ENCODE results near the gene SRBD1.
A peak's percentile ranks its signal among the peaks of the same experiment; 100 is the strongest.

Gene SRBD1, protein sequence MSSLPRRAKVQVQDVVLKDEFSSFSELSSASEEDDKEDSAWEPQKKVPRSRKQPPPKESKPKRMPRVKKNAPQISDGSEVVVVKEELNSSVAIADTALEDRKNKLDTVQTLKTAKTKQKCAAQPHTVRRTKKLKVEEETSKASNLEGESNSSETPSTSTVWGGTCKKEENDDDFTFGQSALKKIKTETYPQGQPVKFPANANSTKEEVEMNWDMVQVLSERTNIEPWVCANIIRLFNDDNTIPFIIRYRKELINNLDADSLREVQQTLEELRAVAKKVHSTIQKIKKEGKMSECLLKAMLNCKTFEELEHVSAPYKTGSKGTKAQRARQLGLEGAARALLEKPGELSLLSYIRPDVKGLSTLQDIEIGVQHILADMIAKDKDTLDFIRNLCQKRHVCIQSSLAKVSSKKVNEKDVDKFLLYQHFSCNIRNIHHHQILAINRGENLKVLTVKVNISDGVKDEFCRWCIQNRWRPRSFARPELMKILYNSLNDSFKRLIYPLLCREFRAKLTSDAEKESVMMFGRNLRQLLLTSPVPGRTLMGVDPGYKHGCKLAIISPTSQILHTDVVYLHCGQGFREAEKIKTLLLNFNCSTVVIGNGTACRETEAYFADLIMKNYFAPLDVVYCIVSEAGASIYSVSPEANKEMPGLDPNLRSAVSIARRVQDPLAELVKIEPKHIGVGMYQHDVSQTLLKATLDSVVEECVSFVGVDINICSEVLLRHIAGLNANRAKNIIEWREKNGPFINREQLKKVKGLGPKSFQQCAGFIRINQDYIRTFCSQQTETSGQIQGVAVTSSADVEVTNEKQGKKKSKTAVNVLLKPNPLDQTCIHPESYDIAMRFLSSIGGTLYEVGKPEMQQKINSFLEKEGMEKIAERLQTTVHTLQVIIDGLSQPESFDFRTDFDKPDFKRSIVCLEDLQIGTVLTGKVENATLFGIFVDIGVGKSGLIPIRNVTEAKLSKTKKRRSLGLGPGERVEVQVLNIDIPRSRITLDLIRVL

GRCh38 chr2:45611020-45611859, at the start of gene SRBD1:
SRBD1 (minus strand) TSS chr2:45611267; CDS start chr2:45605441, 5,826 bp downstream.
- DNase-seq = peak; percentile 97

DNA sequence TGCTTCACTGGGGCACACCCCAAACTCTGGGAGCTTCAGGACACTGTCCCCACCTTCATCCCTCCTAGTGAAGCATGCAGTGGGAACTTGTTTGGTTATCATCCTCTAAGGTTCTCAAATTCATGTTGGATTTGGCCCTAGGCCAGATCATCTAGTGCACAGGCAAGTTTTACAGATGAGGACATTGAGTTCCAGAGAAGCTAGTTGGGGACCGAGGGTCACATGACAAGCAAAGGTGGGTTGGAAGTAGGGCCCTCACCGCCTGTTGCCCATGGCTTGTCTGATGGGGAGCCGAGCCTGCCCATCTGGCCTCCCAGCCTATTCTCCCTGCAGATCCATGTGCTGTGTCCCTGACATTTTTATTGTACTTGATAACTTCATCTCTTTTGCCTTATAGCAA, 43.2 kb upstream of the SRBD1 start:
- no peak for DNase-seq

DNA sequence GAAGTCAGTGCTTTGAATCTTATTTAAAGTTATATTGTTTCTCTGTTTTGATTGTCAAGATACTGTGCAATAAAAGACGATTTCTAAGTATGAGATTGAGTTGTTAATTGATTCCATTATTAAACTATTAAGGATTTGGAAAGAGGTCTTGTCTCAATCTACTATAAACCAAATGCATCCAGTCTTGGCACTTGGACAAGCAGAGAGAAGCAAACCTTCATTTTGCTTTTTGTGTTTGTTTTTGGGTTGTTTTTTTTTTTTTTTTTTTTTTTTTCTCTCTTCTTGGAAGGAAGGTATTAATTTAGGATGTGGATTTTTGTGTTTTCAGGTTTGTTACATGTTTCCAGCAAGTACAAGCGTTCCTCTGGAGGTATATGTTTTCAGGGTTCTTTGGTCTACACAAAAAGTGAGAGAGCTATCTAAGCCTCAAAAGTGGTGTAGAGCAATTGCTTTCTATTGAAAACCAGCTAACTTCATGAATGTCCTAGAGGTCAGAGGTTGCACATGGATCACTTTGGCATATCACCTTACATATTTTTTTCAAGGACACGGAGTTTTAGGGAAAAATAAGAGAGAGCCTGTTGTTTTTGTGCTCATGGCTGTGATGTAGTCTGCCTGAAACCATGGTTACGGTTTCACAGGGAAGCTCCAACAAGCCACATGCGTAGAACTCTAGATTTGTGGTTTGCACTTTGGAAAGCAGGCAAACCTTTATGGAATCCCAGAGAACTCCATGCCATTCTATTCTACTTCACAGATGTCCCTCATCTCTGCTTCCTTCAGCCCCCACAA, 42.3 kb upstream of the SRBD1 start:
- no peak for DNase-seq

DNA sequence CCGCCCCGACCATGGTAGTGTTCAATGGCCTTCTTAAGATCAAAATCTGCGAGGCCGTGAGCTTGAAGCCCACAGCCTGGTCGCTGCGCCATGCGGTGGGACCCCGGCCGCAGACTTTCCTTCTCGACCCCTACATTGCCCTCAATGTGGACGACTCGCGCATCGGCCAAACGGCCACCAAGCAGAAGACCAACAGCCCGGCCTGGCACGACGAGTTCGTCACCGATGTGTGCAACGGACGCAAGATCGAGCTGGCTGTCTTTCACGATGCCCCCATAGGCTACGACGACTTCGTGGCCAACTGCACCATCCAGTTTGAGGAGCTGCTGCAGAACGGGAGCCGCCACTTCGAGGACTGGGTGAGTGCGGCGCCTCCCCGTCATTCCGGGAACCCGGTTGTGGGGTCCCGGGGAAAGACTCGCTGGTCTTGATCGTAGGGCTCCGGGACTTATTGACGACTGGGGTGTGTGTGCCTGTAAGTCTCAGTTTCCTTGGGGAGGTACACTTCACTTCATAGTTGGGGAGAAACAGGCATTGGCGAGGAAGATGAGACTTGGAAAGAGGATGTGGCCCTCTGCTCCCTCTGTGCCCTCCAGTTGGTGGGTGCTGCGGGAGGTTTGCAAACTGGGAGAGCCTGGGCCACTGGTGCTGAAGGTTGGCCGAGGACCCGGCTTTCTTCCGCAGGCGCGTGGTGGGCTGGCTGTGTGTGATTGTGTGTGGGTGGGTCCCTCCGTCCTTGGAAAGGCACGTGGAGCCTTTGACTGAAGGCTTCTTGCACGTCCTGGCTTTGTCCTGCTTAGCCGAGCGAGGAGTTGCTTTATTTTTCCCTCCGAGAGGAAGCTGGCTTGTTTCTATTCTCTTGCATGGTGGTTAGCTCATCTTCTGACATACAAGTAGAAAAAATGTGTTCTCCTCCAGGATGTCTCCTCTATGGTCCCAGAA, 41.3 kb upstream of the SRBD1 start:
- peak; percentile 14 for DNase-seq

GRCh38 chr2:45651415-45652089, 40.5 kb upstream of the SRBD1 start, which contains the start of gene PRKCE:
PRKCE (plus strand) TSS chr2:45651675.
- peak; percentile 52 for DNase-seq

GRCh38 chr2:45650851-45651414, 39.9 kb upstream of the SRBD1 start:
- peak; percentile 93 for DNase-seq

DNA sequence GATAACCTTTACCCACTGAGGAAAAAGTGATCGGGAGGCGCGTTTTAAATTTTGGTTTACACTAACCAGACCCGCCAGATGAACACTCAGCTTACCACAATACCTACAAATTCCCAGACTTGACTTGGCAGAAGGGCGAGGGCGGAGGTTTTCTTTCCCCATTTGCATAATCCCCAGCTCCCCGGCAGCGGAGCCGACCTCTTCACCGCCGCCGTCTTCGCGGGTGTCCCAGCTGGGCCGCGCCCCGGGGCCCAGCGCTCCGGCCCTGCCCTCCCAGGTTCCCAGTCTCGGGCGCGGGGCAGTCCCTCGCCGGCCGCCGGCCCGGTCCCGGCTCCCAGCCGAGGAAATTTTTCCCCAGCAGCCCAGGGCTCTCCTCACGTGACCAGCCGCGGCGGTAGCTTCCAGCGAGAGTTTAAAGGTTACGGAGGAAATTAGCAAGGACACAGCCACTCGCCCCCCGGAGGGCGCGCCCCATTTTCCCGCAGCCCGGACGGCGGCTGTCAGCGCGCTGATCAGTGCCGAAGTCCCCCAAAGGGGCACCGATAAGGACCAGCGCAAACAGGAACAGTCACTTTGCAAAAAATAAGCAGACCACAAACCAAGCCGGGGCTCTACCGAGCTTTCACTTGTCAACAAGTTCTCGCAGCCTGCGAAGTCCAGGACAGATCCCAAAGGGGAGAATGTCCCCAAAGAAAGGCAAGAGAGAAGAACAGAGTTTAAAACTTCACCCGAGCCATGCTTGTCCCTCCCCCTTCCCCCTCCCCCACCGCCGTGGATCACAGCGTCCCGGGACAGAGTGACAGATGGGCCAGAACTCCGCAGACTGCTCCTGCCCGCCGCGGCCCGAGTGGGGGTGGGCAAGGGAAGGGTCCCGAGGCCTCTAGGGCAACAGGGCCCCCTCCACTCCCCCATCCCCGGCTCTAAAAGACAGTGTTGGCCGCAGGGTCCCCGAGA, 39.1 kb upstream of the SRBD1 start:
- peak; percentile 52 for DNase-seq

DNA sequence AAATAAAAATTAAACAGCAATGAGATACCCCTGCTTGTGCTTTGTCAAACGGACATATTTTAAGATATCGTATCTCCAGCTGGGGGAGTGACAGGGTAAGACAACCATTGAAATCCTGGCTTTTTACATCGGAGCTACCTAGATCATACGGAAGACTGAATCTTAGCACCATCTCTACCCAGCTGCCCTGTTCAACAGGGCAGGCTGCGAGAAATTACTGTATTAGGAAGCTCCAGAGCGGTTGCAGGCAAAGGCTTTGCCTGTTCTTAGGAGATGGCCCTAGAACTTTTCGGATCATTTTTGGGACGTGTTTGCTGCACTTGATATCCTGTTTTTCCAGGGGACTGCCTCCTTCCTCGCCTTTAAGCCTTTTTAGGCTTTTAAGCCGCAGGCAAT, 38.4 kb upstream of the SRBD1 start:
- no peak for DNase-seq

GRCh38 chr2:45648636-45649035, 37.6 kb upstream of the SRBD1 start:
- no peak for DNase-seq

DNA sequence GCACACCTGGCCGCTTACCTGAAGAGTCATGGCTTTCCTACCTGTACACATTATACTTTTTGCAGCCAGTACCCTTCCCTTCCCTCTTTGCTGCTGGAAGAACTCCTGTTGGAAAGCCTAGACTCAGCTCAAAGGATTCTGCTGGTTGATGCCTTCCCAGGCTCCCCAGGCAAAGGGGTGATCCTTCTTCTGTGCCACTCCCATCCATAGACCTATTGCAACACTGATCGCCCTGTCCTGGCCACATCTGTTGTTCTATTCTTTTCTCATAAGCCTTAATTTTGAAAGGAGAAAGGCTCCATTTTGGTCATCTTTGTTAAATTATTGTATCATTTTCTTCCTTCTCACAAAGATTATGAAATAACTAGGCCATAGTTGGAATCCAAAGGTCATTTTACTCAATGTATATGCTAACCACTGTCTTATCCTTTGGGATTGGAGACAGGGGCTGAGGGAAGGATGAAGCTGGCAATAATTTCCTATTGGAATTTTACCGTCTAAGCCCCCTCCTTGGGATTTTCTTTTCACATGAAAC, 37.0 kb upstream of the SRBD1 start:
- no peak for DNase-seq

DNA sequence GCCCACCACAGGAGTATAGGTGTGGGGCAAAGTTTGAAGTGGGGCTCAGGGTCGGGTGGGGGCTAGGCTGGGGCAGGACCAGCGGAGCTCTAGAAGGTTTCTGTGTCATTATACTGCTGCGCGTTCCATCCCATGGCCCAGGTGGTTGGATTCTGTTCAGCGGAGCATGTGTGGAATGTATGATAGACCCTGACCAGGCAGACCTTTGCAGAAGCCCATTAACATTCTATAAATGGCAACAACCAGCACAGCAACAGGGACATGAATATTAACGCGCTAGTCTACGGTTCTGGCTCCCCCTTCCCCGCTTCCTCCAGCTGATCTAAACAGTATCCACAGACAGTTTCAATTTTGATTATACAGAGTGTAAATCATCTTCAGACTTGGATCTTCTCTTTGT, 36.3 kb upstream of the SRBD1 start:
- no peak for DNase-seq

DNA sequence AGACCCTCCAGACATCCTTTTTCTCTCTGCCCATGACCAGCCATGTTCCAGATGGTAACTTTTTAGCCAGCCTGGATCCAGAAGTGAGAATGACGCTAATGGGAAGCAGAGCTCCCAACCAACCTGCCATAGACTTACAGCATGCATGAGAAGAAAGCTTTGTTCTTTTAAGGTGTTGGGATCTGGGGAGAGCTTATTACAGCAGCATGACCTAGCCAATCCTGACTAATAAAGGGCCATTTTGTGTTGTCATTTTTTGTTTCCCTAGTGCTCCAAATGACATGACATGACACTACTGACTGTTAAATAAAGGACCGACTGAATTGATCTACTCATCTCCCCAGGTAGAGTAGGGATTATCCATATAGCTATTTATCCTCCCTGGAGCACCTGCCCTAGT, 35.2 kb upstream of the SRBD1 start:
- DNase-seq = no peak

DNA sequence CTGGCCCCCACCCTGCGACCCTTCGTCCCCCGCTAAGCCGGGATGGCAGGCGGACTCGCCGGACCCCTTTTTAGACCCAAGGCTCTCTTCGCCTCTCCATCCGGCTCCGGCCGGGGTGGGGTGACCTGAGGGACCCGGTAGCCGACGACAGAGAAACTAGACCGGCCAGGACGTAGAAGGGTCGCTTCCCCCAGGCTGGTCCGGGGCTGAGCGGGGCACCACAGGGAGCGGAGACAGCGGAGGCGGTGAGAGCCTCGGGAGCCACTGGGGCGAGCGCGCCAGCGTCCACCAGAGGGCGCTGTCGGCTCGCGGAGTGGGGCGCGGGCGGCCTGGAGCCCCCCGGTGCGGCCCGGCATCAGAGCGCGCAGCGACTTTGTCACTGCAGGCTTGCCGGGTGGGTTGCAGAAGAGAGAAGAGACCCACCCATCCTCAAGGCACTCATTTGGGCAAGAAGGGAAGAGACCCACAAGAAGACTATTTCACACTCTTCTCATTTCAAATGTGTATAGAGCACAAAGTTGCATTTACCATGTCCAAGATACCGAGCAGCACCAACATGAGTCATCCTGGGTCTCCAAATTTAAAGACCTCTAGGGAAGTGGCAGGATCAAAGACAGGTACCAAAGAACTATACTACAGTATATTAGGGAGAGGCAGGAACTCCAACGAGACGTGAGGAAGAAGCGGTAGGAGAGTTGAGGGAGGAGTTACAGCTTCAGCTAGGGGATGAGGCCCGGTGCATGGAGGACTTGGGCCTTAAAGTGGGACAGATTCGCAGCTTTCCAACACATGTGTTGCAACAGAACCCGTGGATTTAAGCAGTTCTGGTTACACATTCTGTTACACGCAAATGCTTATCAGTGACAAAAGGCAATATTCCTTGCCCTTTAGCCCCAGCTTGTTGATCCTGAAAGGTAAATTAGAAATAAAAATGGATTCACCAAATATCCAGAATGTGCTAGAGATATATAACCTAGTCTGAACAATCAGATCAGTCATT, 32.8 kb upstream of the SRBD1 start:
- peak; percentile 72 for DNase-seq

- DNase-seq = no peak
These were observed 32.0 kb upstream of the SRBD1 start for GRCh38 chr2:45643095-45643494.

DNA sequence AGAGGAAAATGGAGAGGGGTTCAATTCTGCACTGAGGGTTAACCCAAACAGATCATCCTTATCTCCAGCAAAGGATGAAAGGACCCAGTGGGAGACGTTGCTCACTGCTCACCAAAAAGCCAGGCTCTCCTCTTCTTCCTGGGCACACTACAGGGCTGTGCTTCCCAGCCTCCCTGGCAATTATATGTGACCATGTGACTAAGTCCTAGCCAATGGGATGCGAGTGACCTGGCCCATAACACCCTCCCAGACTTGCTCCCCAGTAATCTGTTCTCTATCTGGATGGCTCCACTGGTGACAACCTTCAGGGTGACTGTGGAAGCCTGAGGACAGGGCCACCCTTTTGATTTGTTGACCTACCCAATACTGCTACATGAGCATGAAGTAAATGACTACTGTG, 29.5 kb upstream of the SRBD1 start:
- DNase-seq = no peak

- peak; percentile 57 for DNase-seq
These were observed 26.4 kb upstream of the SRBD1 start for GRCh38 chr2:45637440-45637839.

- DNase-seq = no peak
These were observed 24.9 kb upstream of the SRBD1 start for GRCh38 chr2:45636008-45636407.

All from activated CD4-positive, alpha-beta T cell treated with anti-CD3 and anti-CD28 coated beads, Interleukin-10, Interleukin-2, amounts not matched to agents 100 ng/mL and 50 ng/mL, durations not matched to agents 16 hours and 8 hours (primary cell).